HCEC 1CT (cell line): ENCODE results near the gene TJP2.

Experiments used
- DNase-seq: peaks from one replicate; pipeline ENCODE4 v3.0.0-alpha.2; 2017

TJP2 gene

GRCh38 chr9:69237702-69238295, 63.7 kb downstream of the TJP2 start:
- DNase-seq: no peak

GRCh38 chr9:69243116-69243515, 69.0 kb downstream of the TJP2 start:
- no peak for DNase-seq

GRCh38 chr9:69246629-69247028, 72.6 kb downstream of the TJP2 start:
- DNase-seq: no peak

GRCh38 chr9:69248005-69248404, 73.9 kb downstream of the TJP2 start:
- DNase-seq: no peak

DNA sequence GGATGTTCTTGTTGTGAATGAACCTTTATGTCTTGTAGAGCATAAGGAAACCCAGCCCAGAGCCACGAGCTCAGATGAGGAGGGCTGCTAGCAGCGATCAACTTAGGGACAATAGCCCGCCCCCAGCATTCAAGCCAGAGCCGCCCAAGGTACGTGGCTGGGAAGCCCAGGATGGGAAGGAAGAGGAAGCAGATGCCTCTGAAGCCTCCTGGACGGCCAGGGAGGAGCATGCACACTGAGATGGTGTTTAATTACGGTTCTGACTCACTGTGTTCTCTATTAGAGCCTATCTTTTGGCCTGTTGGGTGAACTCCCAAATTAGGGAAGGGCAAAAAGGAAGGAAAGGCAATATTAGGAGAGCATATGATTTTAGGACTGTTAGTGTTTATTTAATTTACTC, 75.3 kb downstream of the TJP2 start:
- DNase-seq: no peak

- DNase-seq: no peak
Measured at GRCh38 chr9:69250681-69251080, 76.6 kb downstream of the TJP2 start.

- DNase-seq: no peak
Measured at GRCh38 chr9:69252436-69252835, 78.4 kb downstream of the TJP2 start.

DNA sequence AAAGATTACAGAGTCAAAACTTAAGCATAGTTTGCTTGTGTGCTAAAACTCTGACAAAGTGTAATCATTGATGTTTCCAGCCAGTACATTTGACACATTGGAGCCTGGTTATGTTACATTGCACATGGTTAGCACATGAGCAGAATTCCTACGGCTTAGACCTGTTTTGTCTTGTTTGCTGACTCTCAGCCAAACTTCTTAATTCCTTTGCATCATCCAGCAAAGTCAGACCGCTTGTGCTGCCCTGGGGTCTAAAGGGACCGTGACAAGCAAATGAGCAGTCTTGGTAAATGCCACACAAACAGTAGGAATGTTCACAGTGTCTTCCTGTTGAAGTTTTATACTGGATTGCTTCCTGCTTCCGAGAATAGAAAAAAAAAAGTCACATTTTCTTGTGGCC, 79.0 kb downstream of the TJP2 start:
- no peak for DNase-seq

GRCh38 chr9:69254223-69254622, 80.1 kb downstream of the TJP2 start:
- DNase-seq: no peak

DNA sequence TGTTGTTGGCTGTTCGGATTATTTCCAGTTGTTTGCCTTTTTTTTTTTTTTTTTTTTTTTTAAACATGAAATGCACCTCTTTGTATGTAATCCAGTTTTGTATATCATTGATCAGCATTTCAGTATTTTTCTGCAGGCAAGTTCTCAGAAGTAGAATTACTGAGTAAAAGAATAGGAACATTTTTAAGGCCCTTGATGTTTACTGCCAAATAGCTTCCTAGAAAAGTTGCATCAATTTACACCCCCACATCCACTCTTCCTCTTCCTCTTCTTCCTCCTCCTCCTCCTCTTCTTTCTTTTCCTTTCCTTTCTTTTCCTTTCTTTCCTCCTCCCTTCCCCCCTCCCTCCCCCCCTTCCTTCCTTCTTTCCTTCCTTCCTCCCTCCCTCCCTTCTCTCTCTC, 81.5 kb downstream of the TJP2 start:
- no peak for DNase-seq

GRCh38 chr9:69258551-69258950, 84.5 kb downstream of the TJP2 start:
- DNase-seq: no peak

- no peak for DNase-seq
Measured at GRCh38 chr9:69260161-69260560, 86.1 kb downstream of the TJP2 start.

DNA sequence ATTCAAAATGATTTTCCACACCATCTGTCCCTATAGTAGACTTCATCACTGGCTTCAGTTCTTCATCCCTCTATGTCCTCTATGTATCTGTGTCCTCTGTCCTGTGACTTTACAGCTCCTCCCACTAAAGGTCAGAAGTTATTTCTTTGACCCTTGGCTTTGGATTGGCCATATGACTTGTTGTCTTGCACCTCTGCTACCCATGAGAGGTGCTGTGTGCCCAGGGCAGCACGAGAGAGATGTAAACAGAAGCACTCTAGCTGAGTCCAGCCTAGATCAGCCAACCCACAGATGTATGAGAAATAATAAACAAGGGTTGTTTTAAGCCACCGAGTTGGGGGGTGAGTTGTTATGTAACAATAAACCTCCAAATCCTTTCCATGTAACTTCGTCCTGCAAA, 87.6 kb downstream of the TJP2 start:
- no peak for DNase-seq

DNA sequence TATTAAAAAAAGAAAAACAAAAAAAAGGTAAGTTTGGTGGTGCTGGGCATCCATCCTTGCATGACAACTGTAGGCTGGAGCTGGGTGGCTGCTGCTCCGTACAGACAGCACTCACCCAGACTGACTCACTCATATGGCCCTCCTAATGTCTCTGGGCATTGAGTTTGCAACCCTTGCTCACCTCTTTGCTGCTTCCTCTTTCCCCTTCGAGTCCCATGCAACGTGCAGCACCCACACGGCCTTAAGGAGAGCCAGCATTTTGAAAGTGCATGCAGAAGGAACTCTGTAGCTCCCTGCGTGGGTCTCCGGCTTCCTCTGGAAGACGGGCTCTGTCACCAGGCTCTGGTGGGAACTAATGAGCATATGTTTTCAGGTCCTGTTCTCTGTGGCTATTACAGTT, 90.4 kb downstream of the TJP2 start:
- no peak for DNase-seq

- peak; percentile 38 for DNase-seq
Measured at GRCh38 chr9:69265891-69266290, 91.8 kb downstream of the TJP2 start.

GRCh38 chr9:69272212-69272611, 98.1 kb downstream of the TJP2 start:
- DNase-seq: no peak

GRCh38 chr9:69273161-69273560, 99.1 kb downstream of the TJP2 start:
- DNase-seq: no peak

GRCh38 chr9:69276775-69277174, 102.7 kb downstream of the TJP2 start:
- DNase-seq: no peak

GRCh38 chr9:69279084-69279731, 105.1 kb downstream of the TJP2 start:
- no peak for DNase-seq

- no peak for DNase-seq
Measured at GRCh38 chr9:69279733-69280132, 105.7 kb downstream of the TJP2 start.

- DNase-seq: no peak
Measured at GRCh38 chr9:69283003-69283402, 108.9 kb downstream of the TJP2 start.

DNA sequence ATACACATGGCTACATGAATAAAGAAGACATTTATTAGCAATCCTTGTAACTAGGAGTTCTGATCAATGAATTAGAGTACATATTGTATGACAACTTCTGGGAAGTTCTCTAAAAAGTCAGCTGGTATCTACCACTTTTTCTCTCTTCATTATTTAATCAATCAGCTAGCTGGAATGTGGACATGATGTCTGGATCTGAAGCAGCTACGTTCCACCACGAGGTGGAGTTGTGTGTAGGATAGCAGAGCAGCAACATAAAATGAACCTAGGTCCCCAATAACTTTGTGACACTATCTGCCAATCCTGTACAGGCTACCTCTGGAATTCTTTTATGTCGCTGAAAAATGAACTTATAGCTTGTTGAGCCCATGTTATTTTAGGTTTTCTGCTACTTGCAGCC, 118.0 kb downstream of the TJP2 start:
- peak; percentile 5 for DNase-seq

GRCh38 chr9:69293156-69293555, 119.1 kb downstream of the TJP2 start:
- DNase-seq: no peak

DNA sequence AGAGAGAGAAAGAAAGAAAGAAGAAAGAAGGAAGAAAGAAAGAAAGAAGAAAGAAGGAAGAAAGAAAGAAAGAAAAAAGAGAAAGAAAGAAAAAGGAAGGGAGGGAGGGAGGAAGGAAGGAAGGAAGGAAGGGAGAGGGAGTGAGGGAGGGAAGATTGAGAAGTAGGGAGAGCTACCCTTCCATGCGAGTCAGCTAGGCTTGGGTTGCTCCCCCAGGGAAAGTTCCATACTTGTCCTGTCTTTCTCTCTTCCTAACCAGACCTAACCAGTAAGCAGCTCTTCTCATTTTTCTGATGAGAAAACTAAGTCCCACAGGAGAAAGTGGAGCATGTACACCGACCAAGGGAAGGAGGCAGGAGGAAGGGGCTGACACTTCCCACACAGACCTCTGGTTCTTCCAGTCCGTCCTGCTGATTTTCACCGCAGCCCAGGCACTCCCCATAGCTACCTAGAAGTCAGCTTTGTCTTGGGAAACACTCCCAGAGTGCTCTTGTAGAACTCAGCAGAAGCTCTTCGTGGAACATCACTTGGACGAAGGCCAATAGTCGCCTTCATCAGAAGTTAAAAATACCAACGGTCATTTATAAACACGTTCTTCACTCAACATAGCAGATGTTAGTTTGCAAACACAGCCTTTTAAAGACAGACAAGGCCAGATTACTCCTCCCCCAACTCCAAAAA, 121.9 kb downstream of the TJP2 start:
- DNase-seq: no peak
